HUES64 (cell line): Measurements from ENCODE around the gene SNX19.

Experiments used
- H3K27ac ChIP-seq: 2 replicates; pipeline ENCODE4 v1.7.0; 2013; ENCODE audit warnings: low read depth, low read length, inconsistent platforms
- H3K27me3 ChIP-seq: 2 replicates; pipeline ENCODE4 v1.6.1; 2013; ENCODE audit warnings: mild to moderate bottlenecking, low read length; ENCODE audit not compliant: insufficient read depth
- H3K36me3 ChIP-seq: 2 replicates; pipeline ENCODE4 v1.6.1; 2013; ENCODE audit warnings: mild to moderate bottlenecking, low read length; ENCODE audit not compliant: insufficient read depth
- H3K4me1 ChIP-seq: 2 replicates; pipeline ENCODE4 v1.6.1; 2013; ENCODE audit warnings: mild to moderate bottlenecking, low read length, moderate library complexity; ENCODE audit not compliant: insufficient read depth
- H3K4me3 ChIP-seq: 2 replicates; pipeline ENCODE4 v1.5.1; 2013; ENCODE audit warnings: mild to moderate bottlenecking, low read length, moderate library complexity
- H3K9ac ChIP-seq: 2 replicates; pipeline ENCODE4 v1.6.1; 2013; ENCODE audit warnings: mild to moderate bottlenecking, low read depth, low read length
- H3K9me3 ChIP-seq: 2 replicates; pipeline ENCODE4 v1.6.1; 2013; ENCODE audit warnings: low read depth, low read length; ENCODE audit not compliant: insufficient read depth
- whole genome bisulfite sequencing: fragments of 150-250, 120-280 bp; methylation state at CpG from one replicate; pipeline ENCODE4 v1.1.7; 2013; ENCODE audit warnings: missing lambda C conversion rate; 5-methylcytosine and 5-hydroxymethylcytosine counted together

Gene SNX19

GRCh38 chr11:130905512-130905911 is 10.8 kb downstream of the SNX19 start:
- Histone ChIP-seq H3K9ac (no peak overlapping the region), H3K4me1 (no peaks in the 10 kb centered on the region), H3K4me3 (no peak overlapping the region), H3K27me3 (no peaks in the 10 kb centered on the region), H3K36me3 (peaks cover 98% of the 10 kb centered on the region), H3K9me3 (no peaks in the 10 kb centered on the region), H3K27ac (no peak overlapping the region)
- WGBS = 95% methylated on average over 3 of the region's 3 CpGs

DNA sequence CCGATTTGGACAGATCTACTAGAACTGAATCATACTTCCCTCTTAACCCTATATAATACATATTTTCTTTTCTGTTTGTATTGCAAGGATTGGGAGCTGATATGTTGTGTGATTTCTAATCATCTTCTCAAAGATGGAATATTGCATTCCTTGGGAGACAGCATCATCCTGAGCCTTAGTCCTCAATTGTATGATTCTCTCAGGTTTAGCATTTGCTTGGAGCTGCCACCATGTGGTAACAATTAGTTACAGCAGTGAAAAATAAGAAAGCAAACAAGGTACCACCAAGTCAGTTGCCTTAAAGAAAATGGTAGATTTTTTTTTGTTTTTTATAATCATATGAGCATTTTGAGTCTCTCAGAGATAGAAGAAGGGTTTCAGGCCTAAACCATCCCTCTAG is 11.9 kb downstream of the SNX19 start:
- no peak overlapping the region for H3K9ac ChIP-seq
- peaks cover 98% of the 10 kb centered on the region for H3K36me3 ChIP-seq

GRCh38 chr11:130902380-130902779 is 13.9 kb downstream of the SNX19 start:
- H3K9me3 ChIP-seq = no peaks in the 10 kb centered on the region

More for the DNA sequence above, 11.9 kb downstream of the SNX19 start:
- no peaks in the 10 kb centered on the region for H3K4me1 ChIP-seq
- H3K4me3 ChIP-seq = no peak overlapping the region
- WGBS = no CpG with 5 or more reads among the region's 1 CpG
- no peaks in the 10 kb centered on the region for H3K27me3 ChIP-seq
- no peaks in the 10 kb centered on the region for H3K9me3 ChIP-seq
- no peak overlapping the region for H3K27ac ChIP-seq

DNA sequence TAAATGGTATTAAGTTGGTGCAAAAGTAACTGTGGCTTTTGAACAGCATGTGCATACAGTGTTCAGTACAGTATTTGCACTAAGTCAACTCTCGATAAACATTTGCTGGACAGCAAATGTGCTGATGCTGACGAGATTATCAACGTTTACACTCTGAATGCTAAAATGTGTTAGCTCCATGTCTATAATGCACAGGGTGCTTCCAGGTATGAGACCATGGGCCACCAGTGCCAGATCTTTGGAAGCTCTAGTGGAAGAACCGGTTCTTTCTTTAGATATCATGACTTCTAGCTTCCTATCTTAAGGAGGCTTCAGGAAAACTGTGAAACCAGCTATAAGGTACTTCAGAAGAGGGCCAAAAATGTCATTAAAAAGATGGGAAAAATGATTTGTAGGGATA is 17.2 kb downstream of the SNX19 start:
- H3K9ac ChIP-seq = no peak overlapping the region
- H3K27me3 ChIP-seq = no peaks in the 10 kb centered on the region
- H3K9me3 ChIP-seq = no peaks in the 10 kb centered on the region
- H3K36me3 ChIP-seq = peaks cover 95% of the 10 kb centered on the region
- H3K4me1 ChIP-seq = peaks cover 2% of the 10 kb centered on the region; the same call in 1 of the 2 replicates
- no peak overlapping the region for H3K27ac ChIP-seq
- no peak overlapping the region for H3K4me3 ChIP-seq
- WGBS = 95% methylated on average over 4 of the region's 4 CpGs

More at GRCh38 chr11:130902380-130902779, 13.9 kb downstream of the SNX19 start:
- Histone ChIP-seq H3K9ac (no peak overlapping the region), H3K36me3 (peaks cover 98% of the 10 kb centered on the region), H3K4me1 (no peaks in the 10 kb centered on the region), H3K27ac (no peak overlapping the region), H3K27me3 (no peaks in the 10 kb centered on the region), H3K4me3 (no peak overlapping the region)
- 92% methylated on average over 2 of the region's 3 CpGs for WGBS

DNA sequence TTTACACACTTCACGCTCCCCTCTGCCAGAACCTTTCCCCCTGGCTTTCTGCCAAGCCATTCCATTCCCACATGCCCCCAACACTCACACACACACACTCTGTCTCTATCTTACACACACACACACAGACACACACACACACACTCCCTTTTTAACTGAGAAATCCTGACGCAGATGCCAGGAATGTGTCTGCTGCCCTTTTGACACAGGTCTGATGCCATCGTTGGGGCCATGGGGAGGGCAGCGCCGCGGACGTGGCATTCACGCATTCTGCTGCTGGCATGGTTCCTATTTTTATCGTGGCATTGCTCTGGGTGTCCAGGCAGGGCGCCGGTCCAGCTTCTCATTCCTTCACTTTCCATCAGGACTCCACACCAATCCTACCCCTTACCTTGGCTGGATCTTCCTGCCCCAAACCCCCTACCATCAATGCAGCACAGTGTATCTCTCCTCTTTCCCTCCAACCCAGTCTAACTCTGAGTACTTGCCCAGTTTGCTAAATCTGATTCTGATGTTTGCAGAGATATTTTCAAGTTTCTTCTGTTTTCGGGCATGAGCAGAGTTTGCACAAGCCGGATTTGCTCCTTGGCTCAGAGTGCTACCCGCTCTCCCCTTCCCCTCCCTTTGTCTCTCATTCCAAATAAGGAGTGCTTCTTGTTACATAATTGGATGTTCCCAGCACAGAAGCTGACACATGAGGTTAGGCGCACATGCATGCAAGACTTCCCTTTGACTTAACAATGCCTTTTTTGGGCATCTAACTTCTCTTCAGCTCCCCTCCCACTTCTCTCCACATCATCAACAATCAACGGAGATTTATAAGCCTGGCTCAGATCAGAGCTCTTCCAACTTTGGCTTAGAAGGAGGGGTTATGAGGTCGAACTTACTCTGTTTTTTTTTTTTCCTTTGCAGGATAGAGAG is 18.8 kb downstream of the SNX19 start:
- Histone ChIP-seq H3K36me3 (peaks cover 89% of the 10 kb centered on the region), H3K4me3 (no peak overlapping the region), H3K4me1 (peaks cover 18% of the 10 kb centered on the region), H3K9ac (no peak overlapping the region), H3K27me3 (no peaks in the 10 kb centered on the region), H3K27ac (no peak overlapping the region), H3K9me3 (no peaks in the 10 kb centered on the region)
- WGBS = 87% methylated on average over 17 of the region's 17 CpGs

GRCh38 chr11:130894322-130895025 is 21.8 kb downstream of the SNX19 start:
- H3K9ac ChIP-seq = no peak overlapping the region
- H3K4me1 ChIP-seq = peaks cover 34% of the 10 kb centered on the region
- 29% methylated on average over 6 of the region's 6 CpGs for WGBS
- no peak overlapping the region for H3K4me3 ChIP-seq
- H3K27me3 ChIP-seq = no peaks in the 10 kb centered on the region
- no peaks in the 10 kb centered on the region for H3K9me3 ChIP-seq
- peaks cover 59% of the 10 kb centered on the region for H3K36me3 ChIP-seq
- H3K27ac ChIP-seq = no peak overlapping the region

- peak overlapping the region; percentile 27; the same call in 1 of the 2 replicates for H3K9ac ChIP-seq
- no peaks in the 10 kb centered on the region for H3K27me3 ChIP-seq
- H3K27ac ChIP-seq = peak overlapping the region; percentile 47; the same call in 1 of the 2 replicates
- no peak overlapping the region for H3K4me3 ChIP-seq
- peaks cover 34% of the 10 kb centered on the region for H3K4me1 ChIP-seq
- H3K36me3 ChIP-seq = peaks cover 43% of the 10 kb centered on the region
- WGBS = 20% methylated on average over 4 of the region's 4 CpGs
- H3K9me3 ChIP-seq = no peaks in the 10 kb centered on the region
Observed at GRCh38 chr11:130892861-130893260, 23.4 kb downstream of the SNX19 start.

GRCh38 chr11:130891326-130891725 is 25.0 kb downstream of the SNX19 start:
- Histone ChIP-seq H3K9ac (no peak overlapping the region), H3K4me1 (peaks cover 34% of the 10 kb centered on the region), H3K9me3 (no peaks in the 10 kb centered on the region), H3K36me3 (peaks cover 34% of the 10 kb centered on the region), H3K4me3 (no peak overlapping the region), H3K27me3 (no peaks in the 10 kb centered on the region), H3K27ac (no peak overlapping the region)
- 83% methylated on average over 1 of the region's 1 CpG for WGBS

DNA sequence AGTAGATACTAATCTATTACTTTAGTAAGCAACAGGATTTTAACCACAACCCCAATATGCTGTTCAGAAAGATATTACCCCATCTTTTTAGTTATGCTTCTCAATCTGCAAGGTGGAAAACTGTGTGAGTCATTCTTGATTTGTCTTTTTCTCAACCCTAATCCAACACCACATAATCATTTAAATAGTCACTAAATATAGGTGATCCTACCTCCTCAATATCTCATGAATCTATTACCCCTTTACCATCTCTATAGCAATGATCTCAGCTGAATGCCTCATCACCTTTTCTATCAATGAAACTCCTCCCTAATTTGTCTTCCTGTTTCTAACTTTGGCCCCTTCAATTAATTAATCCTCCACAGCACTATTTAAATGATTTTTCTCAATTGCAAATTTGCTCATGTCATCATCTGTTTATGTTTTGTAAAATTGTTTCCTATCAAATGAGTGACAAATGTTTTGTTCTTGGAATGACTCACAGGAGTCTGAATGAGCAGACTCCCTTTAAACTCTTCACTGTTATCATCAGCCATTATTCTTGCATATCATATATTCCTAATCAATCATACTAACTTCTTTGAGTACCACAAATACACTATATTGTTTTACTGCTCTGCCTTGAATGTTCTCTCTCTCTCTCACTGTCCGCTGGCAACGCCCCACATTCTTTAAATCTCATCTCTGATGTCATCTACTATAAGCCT is 26.1 kb downstream of the SNX19 start:
- Histone ChIP-seq H3K27ac (no peak overlapping the region), H3K27me3 (no peaks in the 10 kb centered on the region), H3K9me3 (no peaks in the 10 kb centered on the region), H3K9ac (no peak overlapping the region), H3K4me1 (peaks cover 34% of the 10 kb centered on the region), H3K36me3 (peaks cover 33% of the 10 kb centered on the region), H3K4me3 (no peak overlapping the region)
- WGBS = 92% methylated on average over 1 of the region's 2 CpGs

DNA sequence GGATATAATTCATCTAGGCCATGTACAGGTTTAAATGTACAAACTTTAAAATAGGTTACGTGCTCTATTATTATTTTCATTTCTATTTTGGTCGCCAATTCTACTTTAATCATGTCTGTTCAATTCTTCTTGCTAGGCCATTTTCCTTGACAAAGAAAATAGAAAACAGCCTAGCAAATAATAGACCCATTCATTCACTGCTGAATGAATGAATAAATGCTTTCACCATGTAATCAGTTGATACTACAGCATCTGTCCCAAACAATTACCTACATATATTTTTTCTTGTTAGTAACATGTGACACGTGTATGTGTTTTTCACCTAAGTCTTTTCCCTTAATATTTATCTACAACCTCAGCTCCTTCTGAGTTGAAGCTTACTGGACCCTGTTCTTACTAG is 27.5 kb downstream of the SNX19 start:
- peaks cover 28% of the 10 kb centered on the region for H3K4me1 ChIP-seq
- peaks cover 27% of the 10 kb centered on the region for H3K36me3 ChIP-seq

GRCh38 chr11:130886704-130887103 is 29.6 kb downstream of the SNX19 start:
- Histone ChIP-seq H3K36me3 (peaks cover 42% of the 10 kb centered on the region), H3K4me1 (peaks cover 9% of the 10 kb centered on the region; the same call in 1 of the 2 replicates)
- WGBS = 89% methylated on average over 2 of the region's 2 CpGs

More for the DNA sequence above, 27.5 kb downstream of the SNX19 start:
- H3K27ac ChIP-seq = no peak overlapping the region
- 95% methylated on average over 3 of the region's 3 CpGs for WGBS
- no peaks in the 10 kb centered on the region for H3K9me3 ChIP-seq
- no peak overlapping the region for H3K9ac ChIP-seq
- no peaks in the 10 kb centered on the region for H3K27me3 ChIP-seq
- no peak overlapping the region for H3K4me3 ChIP-seq

More at GRCh38 chr11:130886704-130887103, 29.6 kb downstream of the SNX19 start:
- Histone ChIP-seq H3K9me3 (no peaks in the 10 kb centered on the region), H3K9ac (no peak overlapping the region), H3K27ac (no peak overlapping the region), H3K27me3 (no peaks in the 10 kb centered on the region), H3K4me3 (no peak overlapping the region)
